Panc1 (cell line): ENCODE data around the gene SBK2.

Experiments
- POLR2AphosphoS5 ChIP-seq: IDR thresholded peaks from 2 replicates; pipeline ENCODE4 v1.6.1; 2012; ENCODE audit warnings: mild to moderate bottlenecking, low read depth, low read length, moderate library complexity
- TF ChIP-seq, protein P1 (sequence below): fragments of 450-650 bp; IDR thresholded peaks from 2 replicates; pipeline ENCODE4 v1.5.1; 2017; ENCODE audit warnings: mild to moderate bottlenecking

DNA sequence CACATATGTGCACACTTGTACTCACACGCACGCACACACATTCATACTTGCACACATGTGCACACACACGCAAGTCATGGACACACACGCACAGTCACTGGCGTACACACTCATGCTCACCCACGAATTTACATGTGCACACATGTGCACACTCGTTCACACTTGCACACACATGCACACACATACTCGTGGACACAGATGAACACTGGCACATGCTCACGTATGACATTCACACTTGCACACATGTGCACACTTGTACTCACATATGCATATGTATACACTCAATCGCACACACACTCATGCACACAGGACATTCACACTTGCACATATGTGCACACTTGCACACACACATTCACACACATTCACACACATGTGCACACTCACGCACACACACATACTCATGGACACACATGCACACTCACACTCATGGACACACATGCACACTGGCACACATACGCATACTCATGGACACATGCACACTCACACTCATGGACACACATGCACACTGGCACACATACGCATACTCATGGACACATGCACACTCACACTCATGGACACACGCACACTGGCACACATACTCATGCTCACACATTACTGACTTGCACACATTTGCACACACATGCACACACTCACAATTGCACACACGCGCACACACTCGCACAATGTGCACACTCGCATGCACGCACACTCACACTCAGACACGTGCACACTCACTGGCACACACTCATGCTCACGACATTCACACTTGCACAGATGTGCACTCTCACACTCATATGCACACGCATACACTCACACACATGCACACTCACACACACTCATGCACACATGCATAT is 9.5 kb downstream of the SBK2 start:
- TF ChIP-seq, protein P1, sequence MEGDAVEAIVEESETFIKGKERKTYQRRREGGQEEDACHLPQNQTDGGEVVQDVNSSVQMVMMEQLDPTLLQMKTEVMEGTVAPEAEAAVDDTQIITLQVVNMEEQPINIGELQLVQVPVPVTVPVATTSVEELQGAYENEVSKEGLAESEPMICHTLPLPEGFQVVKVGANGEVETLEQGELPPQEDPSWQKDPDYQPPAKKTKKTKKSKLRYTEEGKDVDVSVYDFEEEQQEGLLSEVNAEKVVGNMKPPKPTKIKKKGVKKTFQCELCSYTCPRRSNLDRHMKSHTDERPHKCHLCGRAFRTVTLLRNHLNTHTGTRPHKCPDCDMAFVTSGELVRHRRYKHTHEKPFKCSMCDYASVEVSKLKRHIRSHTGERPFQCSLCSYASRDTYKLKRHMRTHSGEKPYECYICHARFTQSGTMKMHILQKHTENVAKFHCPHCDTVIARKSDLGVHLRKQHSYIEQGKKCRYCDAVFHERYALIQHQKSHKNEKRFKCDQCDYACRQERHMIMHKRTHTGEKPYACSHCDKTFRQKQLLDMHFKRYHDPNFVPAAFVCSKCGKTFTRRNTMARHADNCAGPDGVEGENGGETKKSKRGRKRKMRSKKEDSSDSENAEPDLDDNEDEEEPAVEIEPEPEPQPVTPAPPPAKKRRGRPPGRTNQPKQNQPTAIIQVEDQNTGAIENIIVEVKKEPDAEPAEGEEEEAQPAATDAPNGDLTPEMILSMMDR, result no peak
- TF ChIP-seq POLR2AphosphoS5, result no peak
